ENCODE results near the gene AP3M1. TPM values are rescaled to one million over a fixed set of nuclear protein-coding genes. Genes with fewer than 3 reads are reported as not detected.

Gene AP3M1
- total RNA-seq, 1 donor from 2014 or later, result 63.4 TPM

GRCh38 chr10:74079028-74079935 lies 71.3 kb downstream of the AP3M1 start:
- Mint-ChIP-seq H3K4me1 (ENCODE audit: low read depth, unreplicated experiment) (no peaks in the 10 kb centered on the region), H3K4me3 (ENCODE audit: unreplicated experiment) (no peak overlapping the region), H3K27ac (ENCODE audit: unreplicated experiment) (no peak overlapping the region), H3K36me3 (ENCODE audit: unreplicated experiment) (no peaks in the 10 kb centered on the region), H3K9me3 (ENCODE audit: unreplicated experiment) (no peaks in the 10 kb centered on the region), H3K27me3 (ENCODE audit: unreplicated experiment) (no peaks in the 10 kb centered on the region)
- DNase-seq, result no peak
- no peak for TF ChIP-seq CTCF (IDR thresholded peaks at IDR 0.05; ENCODE audit: partially characterized antibody, unreplicated experiment)

- DNase-seq, result no peak
- Mint-ChIP-seq H3K4me3 (ENCODE audit: unreplicated experiment) (no peak overlapping the region), H3K4me1 (ENCODE audit: low read depth, unreplicated experiment) (no peaks in the 10 kb centered on the region), H3K27ac (ENCODE audit: unreplicated experiment) (no peak overlapping the region), H3K9me3 (ENCODE audit: unreplicated experiment) (no peaks in the 10 kb centered on the region), H3K36me3 (ENCODE audit: unreplicated experiment) (no peaks in the 10 kb centered on the region), H3K27me3 (ENCODE audit: unreplicated experiment) (no peaks in the 10 kb centered on the region)
- TF ChIP-seq CTCF (IDR thresholded peaks at IDR 0.05; ENCODE audit: partially characterized antibody, unreplicated experiment), result no peak
Measured at GRCh38 chr10:74078037-74078436, 72.6 kb downstream of the AP3M1 start.

GRCh38 chr10:74077416-74077815 lies 73.2 kb downstream of the AP3M1 start:
- Mint-ChIP-seq H3K4me1 (ENCODE audit: low read depth, unreplicated experiment) (no peaks in the 10 kb centered on the region), H3K27me3 (ENCODE audit: unreplicated experiment) (no peaks in the 10 kb centered on the region), H3K27ac (ENCODE audit: unreplicated experiment) (no peak overlapping the region), H3K9me3 (ENCODE audit: unreplicated experiment) (no peaks in the 10 kb centered on the region), H3K36me3 (ENCODE audit: unreplicated experiment) (no peaks in the 10 kb centered on the region), H3K4me3 (ENCODE audit: unreplicated experiment) (no peak overlapping the region)
- no peak for DNase-seq
- no peak for TF ChIP-seq CTCF (IDR thresholded peaks at IDR 0.05; ENCODE audit: partially characterized antibody, unreplicated experiment)

- DNase-seq, result no peak
- Mint-ChIP-seq H3K9me3 (ENCODE audit: unreplicated experiment) (no peaks in the 10 kb centered on the region), H3K36me3 (ENCODE audit: unreplicated experiment) (no peaks in the 10 kb centered on the region), H3K27me3 (ENCODE audit: unreplicated experiment) (no peaks in the 10 kb centered on the region), H3K4me3 (ENCODE audit: unreplicated experiment) (no peak overlapping the region), H3K4me1 (ENCODE audit: low read depth, unreplicated experiment) (no peaks in the 10 kb centered on the region), H3K27ac (ENCODE audit: unreplicated experiment) (no peak overlapping the region)
- no peak for TF ChIP-seq CTCF (IDR thresholded peaks at IDR 0.05; ENCODE audit: partially characterized antibody, unreplicated experiment)
Measured at GRCh38 chr10:74076961-74077360, 73.7 kb downstream of the AP3M1 start.

GRCh38 chr10:74075906-74076305 lies 74.7 kb downstream of the AP3M1 start:
- TF ChIP-seq CTCF (IDR thresholded peaks at IDR 0.05; ENCODE audit: partially characterized antibody, unreplicated experiment), result no peak
- DNase-seq, result no peak
- no peak overlapping the region for H3K4me3 Mint-ChIP-seq (ENCODE audit: unreplicated experiment)
- H3K9me3 Mint-ChIP-seq (ENCODE audit: unreplicated experiment), result no peaks in the 10 kb centered on the region
- no peak overlapping the region for H3K27ac Mint-ChIP-seq (ENCODE audit: unreplicated experiment)
- H3K27me3 Mint-ChIP-seq (ENCODE audit: unreplicated experiment), result no peaks in the 10 kb centered on the region
- no peaks in the 10 kb centered on the region for H3K36me3 Mint-ChIP-seq (ENCODE audit: unreplicated experiment)
- H3K4me1 Mint-ChIP-seq (ENCODE audit: low read depth, unreplicated experiment), result no peaks in the 10 kb centered on the region
